HFF-Myc (cell line): ENCODE results near the gene CLIC5.
A peak's percentile ranks its signal among the peaks of the same experiment; 100 is the strongest.

Experiments used
- DNase-seq: peaks from one replicate; pipeline ENCODE4 v3.0.0-alpha.2; 2011; ENCODE audit warnings: low read depth; ENCODE audit errors: extremely low read depth
- H3K4me3 ChIP-seq: replicated peaks from 2 replicates; pipeline ENCODE4 v1.5.1; 2011; ENCODE audit warnings: low read depth, mild to moderate bottlenecking, control low read depth, low read length
- TF ChIP-seq, protein P1 (sequence below): IDR thresholded peaks from 2 replicates; pipeline ENCODE4 v1.5.1; 2012; ENCODE audit warnings: mild to moderate bottlenecking, low read depth, low read length, control low read depth; ENCODE audit errors: missing control alignments

Gene CLIC5

DNA sequence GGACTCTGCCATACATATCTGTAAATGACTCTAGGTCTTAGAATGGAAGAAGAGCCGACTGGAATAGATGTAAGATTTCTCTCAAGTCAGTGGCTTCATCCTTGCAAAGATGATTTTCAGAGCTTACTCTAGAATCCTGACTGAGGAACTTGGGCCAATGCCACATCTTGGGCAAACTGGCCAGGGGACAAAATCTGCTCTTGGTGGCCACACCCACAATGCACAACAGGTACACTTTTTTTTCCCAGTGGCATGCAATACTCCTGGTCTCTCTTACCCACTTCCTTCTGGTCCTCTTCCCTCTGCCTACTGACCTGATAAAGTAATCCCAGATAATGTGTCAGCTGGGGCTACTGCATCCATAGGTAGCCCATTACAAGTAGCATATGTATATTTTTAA, 13.4 kb downstream of the CLIC5 start:
- DNase-seq: no peak
- TF ChIP-seq, protein P1, sequence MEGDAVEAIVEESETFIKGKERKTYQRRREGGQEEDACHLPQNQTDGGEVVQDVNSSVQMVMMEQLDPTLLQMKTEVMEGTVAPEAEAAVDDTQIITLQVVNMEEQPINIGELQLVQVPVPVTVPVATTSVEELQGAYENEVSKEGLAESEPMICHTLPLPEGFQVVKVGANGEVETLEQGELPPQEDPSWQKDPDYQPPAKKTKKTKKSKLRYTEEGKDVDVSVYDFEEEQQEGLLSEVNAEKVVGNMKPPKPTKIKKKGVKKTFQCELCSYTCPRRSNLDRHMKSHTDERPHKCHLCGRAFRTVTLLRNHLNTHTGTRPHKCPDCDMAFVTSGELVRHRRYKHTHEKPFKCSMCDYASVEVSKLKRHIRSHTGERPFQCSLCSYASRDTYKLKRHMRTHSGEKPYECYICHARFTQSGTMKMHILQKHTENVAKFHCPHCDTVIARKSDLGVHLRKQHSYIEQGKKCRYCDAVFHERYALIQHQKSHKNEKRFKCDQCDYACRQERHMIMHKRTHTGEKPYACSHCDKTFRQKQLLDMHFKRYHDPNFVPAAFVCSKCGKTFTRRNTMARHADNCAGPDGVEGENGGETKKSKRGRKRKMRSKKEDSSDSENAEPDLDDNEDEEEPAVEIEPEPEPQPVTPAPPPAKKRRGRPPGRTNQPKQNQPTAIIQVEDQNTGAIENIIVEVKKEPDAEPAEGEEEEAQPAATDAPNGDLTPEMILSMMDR: no peak
- no peak overlapping the region for H3K4me3 ChIP-seq

DNA sequence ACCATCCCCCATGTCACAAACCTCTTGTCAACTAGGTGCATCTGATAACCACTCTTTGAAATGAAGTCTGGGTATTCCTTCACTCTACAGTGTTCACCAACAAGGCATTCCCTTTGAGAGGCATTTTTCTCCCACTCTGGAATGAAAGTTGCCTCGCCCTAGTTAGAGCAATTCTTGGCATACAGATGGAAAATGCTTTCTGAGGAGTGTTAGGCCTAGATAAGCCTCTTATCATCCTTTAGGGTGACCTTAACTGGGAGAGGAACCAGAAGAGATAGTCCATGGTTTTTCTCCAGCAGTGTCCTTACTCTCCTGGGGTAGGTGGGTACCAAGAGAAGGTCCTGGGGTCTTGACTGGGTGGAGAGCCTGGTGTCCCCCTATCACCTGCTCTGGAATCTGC, 14.8 kb downstream of the CLIC5 start:
- TF ChIP-seq, protein P1: no peak
- DNase-seq: no peak
- H3K4me3 ChIP-seq: no peak overlapping the region

DNA sequence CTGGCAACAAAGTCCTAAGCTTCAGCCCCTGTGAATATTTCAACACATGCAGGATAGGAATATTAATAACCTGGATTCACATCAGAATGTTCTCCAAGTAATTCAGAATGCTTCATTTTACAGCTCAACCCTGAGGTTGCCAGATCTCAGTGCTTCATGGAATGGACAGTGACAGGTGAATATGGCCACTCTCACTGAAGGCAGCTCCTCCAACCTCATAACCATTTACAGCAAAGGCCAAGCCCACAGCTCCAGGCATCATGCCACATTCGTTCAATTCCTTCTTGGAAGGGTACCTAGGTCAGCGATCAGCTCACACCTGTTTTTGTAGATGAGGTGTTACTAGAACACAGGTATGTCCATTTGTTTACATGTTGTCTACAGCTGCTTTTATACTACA, 17.1 kb downstream of the CLIC5 start:
- no peak for DNase-seq
- TF ChIP-seq, protein P1: no peak
- H3K4me3 ChIP-seq: no peak overlapping the region

DNA sequence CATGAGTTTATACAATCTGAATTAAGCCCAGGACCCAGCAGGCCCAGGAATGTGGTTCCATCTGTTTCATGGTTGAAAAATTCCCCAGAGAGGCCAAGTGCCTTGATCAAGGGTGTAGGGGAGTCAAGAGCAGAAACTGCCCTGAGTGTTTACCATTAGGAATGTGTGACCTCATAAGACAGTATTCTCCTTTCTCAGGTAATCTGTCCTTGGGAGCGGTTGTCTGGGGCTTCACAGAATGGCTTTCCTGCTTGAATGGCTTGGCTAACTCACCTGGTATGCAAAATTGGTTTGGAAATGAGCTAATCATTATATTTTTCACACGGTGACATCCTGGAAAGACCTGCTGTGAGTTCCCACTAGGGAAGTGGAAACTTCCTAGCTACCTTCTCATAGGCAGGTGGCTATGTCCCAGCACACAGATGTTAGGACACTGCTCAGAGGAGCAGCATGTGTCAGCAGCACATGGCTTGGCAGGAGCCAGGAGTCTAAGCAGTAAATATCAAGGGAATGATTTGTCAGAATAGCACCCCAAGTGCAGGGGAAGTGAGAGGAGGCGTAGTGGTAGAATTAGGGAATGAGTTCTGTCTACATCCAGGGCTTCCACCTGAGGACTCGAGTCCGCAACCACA, 17.7 kb downstream of the CLIC5 start:
- DNase-seq: no peak
- TF ChIP-seq, protein P1: no peak
- H3K4me3 ChIP-seq: no peak overlapping the region

DNA sequence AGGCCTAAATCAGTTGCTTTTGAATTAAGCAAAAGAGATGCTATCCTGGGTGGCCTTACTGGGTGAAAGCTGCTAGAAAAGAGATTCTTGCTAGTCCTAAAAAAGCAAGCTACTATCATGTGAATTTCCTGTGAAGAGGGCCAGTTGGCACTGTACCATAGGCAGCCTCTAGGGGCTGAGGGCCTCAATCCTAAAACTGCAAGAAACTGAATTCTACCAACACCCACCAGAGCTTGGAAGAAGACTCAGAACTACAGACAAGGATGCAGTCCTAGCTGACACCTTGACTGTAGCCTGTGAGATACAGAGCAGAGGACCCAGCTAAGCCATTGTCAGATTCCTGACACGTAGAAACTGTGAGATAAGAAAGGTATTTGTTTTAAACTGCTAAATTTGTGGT, 24.5 kb downstream of the CLIC5 start:
- no peak overlapping the region for H3K4me3 ChIP-seq
- TF ChIP-seq, protein P1: peak; percentile 20
- no peak for DNase-seq

DNA sequence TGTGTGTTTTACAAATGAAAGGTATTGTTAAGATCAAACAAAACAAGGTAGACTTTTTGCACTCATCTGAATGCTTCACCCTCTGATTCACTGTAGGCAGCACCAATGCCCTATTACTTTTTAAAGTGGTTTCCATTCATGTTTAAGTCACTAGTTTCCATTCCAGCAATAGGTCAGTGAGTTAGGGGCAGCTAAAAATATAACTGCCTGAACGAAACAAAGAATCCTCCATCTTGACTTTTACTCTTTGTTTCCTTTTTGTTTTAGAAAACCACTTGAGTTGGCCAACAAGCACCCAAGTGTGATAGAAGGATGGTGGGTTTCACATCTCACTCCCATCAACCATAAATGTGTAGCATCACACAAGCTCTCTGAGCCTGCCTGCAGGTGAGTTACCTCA, 25.5 kb downstream of the CLIC5 start:
- DNase-seq: no peak
- no peak overlapping the region for H3K4me3 ChIP-seq
- TF ChIP-seq, protein P1: no peak

DNA sequence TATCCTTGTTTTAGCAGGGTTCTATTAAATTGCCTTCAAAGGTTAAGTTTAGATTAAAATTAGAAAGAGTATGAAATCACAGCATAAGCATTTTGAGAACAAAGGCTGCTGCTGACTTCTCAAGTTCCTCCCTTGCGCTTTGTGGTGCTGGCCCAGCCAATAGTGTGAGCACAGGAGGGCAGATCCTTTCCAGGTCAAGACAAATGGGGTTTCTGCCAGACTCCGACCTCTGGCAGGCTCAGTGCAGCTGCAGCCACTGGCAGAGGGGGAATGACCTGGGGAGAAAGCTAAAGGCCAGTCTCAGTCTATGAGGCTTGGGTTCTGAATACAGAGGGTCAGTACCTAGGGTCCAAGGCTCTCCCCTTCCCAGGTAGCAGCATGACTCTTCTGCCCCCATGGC, 27.0 kb downstream of the CLIC5 start:
- TF ChIP-seq, protein P1: no peak
- H3K4me3 ChIP-seq: no peak overlapping the region
- DNase-seq: no peak
